HAP-1 (cell line): ENCODE data around the gene PLCXD1.
A peak's percentile ranks its signal among the peaks of the same experiment; 100 is the strongest.
"Not testable (repeated sequence)": the region's sequence is repeated elsewhere in the genome, so short reads cannot be mapped to it uniquely, and the experiment has no call there.

ENCODE experiments used
- DNase-seq, 2 experiments: peaks; one replicate each; pipeline ENCODE4 v3.0.0-alpha.2; 2016 to 2020; ENCODE audit warnings: low spot score in 2 of 2
- H3K27me3 ChIP-seq: fragments of 250-450 bp; sonication (Bioruptor Pico); 2 replicates; pipeline ENCODE4 v1.5.1; 2020; ENCODE audit warnings: low read depth, mild to moderate bottlenecking, moderate library complexity
- H3K36me3 ChIP-seq: fragments of 250-450 bp; sonication (Bioruptor Pico); replicated peaks from 2 replicates; pipeline ENCODE4 v1.5.1; 2020; ENCODE audit warnings: mild to moderate bottlenecking
- H3K4me1 ChIP-seq: fragments of 250-450 bp; sonication (Bioruptor Pico); 2 replicates; pipeline ENCODE4 v1.5.1; 2020; ENCODE audit warnings: mild to moderate bottlenecking
- H3K4me3 ChIP-seq: fragments of 250-450 bp; sonication (Bioruptor Pico); 2 replicates; pipeline ENCODE4 v1.5.1; 2020; ENCODE audit warnings: mild to moderate bottlenecking, moderate library complexity
- H3K9me3 ChIP-seq: fragments of 250-450 bp; sonication (Bioruptor Pico); 2 replicates; pipeline ENCODE4 v1.5.1; 2020; ENCODE audit warnings: mild to moderate bottlenecking, moderate library complexity
- in situ Hi-C: fragments of 300-500 bp; cut with MboI; formaldehyde crosslinking; loops from 3 replicates; pipeline ENCODE4 v1.14.3; 2020; ENCODE audit warnings: low sequenced_read_pairs, inconsistent platforms, mixed read lengths

The PLCXD1 gene

DNA sequence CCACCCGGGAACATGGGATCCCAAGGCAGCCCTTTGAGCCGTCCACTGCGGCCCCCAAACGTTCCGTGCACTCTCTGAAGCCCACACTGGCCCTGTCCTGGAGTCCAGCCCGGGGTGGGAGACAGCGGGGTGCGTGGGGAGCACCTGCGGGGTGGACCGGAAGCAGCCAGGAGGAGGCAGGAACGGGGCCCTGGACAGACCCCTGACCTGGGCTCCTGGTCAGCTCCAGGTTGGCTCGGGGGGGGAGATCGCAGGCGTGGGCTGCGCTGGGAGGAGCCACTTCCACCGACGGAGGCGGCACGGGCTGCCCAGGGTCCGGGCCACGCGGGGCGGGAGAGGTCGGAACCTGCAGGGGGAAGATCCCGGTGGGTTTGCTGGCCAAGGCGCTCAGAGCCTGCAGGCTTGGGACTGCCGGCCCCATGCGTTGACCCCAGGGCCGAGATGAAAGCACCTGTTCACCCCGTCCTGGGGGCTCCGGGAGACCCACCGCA is 5.7 kb upstream of the PLCXD1 start:
- Histone ChIP-seq H3K36me3 (peaks cover 5% of the 10 kb centered on the region), H3K4me3 (peak overlapping the region; percentile 61), H3K4me1 (peaks cover 8% of the 10 kb centered on the region), H3K9me3 (no peaks in the 10 kb centered on the region), H3K27me3 (no peaks in the 10 kb centered on the region)
- in situ Hi-C loops, result loop anchor here (5.0 kb wide), 1 partner anchor 42 kb away; the partner anchor contains the start of gene GTPBP6
- DNase-seq, result no peak

DNA sequence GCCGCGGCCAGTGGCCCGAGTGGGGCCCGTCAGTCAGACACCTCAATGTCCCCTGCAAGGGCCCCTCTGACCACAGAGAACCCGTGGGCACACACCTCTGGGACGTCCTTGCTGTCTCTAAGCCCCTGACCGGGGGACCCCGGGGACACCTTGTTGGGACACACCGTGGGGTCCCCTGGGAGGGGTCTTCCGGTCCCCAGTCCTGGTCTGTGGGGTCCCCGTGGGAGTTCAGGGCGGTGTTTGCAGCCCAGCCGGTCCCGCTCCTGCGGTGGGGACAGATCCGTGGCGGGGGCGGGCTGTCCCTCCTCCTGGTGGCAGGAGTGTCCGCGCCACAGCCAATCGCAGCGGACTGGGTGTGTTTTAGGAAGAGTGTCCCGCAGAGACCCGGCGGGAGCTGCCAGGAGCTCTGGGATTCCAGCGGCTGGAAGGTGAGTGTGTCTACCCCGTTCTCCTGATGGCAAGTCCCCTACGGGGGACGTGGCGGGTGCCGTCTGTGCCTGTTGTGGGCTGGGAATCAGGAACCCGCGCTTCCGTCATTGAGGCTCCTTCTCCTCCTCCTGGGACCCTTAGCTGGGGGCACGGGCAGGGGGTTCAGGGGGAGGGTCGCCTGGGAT is 5.1 kb upstream of the PLCXD1 start:
- in situ Hi-C loops, result loop anchor here (5.0 kb wide), 1 partner anchor 41 kb away; the partner anchor contains the start of gene GTPBP6
- Histone ChIP-seq H3K4me3 (peak overlapping the region; percentile 61), H3K36me3 (peaks cover 5% of the 10 kb centered on the region), H3K9me3 (no peaks in the 10 kb centered on the region), H3K27me3 (no peaks in the 10 kb centered on the region), H3K4me1 (peaks cover 8% of the 10 kb centered on the region)
- DNase-seq, result peak; percentile 84 to 90

DNA sequence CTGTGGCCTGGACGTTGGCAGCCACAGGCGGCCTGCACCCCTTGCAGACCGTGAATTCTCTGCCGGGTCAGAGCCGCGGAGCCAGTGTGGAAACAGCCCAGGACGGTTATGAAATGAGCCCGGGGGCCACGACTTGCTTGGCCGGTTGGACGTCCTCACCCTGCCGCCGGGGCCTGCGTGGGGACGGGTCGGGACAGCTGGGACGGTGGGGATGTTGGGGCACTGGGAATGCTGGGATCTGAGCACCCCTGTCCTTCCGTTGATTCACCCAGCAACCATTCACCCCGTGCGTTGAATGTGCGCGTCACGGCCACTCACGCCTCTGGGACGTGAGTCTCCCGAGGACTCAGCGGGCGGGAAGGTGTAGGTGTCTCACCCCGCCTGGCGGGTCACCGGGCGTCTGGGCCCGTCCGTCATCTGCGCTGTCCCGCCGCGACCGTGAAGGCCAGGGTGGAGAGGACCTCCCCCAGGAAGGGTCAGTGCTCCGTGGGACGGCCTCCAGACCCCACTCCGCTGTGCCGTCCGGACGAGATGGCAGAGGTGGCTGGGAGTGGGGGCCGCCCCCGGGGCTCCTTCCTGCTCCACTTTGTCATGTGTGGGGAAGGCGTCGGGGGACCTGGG is 4.5 kb upstream of the PLCXD1 start:
- in situ Hi-C loops, result loop anchor here (5.0 kb wide), 1 partner anchor 41 kb away; the partner anchor contains the start of gene GTPBP6
- peak in 1 of 2 experiments; percentile 39 for DNase-seq
- Histone ChIP-seq H3K4me1 (peaks cover 11% of the 10 kb centered on the region), H3K9me3 (no peaks in the 10 kb centered on the region), H3K36me3 (peaks cover 5% of the 10 kb centered on the region), H3K4me3 (peak overlapping the region; percentile 61), H3K27me3 (no peaks in the 10 kb centered on the region)

DNA sequence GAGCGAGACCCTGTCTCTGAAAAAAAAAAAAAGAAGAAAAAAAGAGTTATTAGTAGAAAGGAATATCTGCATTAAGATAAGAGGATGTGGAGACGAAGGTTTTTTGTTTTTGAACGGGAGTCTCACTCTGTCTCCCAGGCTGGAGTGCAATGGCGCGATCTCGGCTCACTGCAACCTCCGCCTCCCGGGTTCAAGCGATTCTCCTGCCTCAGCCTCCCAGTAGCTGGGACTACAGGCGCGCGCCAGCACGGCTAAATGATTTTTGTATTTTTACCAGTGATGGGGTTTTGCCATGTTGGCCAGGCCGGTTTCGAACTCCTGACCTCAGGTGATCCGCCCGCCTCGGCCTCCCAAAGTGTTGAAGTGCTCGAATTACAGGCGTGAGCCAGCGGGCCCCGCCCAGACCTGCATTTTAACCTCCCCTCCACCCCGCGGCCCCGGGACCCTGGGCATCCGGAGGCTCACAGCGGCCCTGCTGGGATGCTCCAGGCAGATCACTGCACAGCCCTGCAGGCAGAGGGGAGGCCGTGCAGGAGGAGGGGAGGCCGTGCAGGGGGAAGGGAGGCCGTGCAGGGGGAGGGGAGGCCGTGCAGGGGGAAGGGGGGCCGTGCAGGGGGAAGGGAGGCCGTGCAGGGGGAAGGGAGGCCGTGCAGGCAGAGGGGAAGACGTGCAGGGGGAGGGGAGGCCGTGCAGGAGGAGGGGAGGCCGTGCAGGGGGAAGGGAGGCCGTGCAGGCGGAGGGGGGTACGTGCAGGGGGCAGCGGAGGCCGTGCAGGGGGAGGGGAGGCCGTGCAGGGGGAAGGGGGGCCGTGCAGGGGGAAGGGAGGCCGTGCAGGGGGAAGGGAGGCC is 1.2 kb upstream of the PLCXD1 start:
- H3K27me3 ChIP-seq, H3K9me3 ChIP-seq: not testable (repeated sequence)
- DNase-seq, result peak in 1 of 2 experiments; percentile 63
- Histone ChIP-seq H3K4me3 (peak overlapping the region; percentile 22), H3K4me1 (peaks cover 11% of the 10 kb centered on the region), H3K36me3 (peaks cover 13% of the 10 kb centered on the region)
- in situ Hi-C loops, result loop anchor here (5.0 kb wide), 1 partner anchor 37 kb away; the partner anchor contains the start of gene GTPBP6

DNA sequence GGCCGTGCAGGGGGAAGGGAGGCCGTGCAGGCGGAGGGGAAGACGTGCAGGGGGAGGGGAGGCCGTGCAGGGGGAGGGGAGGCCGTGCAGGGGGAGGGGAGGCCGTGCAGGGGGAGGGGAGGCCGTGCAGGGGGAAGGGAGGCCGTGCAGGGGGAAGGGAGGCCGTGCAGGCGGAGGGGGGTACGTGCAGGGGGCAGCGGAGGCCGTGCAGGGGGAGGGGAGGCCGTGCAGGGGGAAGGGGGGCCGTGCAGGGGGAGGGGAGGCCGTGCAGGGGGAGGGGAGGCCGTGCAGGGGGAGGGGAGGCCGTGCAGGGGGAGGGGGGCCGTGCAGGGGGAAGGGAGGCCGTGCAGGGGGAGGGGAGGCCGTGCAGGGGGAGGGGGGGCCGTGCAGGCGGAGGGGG is 459 bp upstream of the PLCXD1 start:
- H3K9me3 ChIP-seq, H3K4me3 ChIP-seq, DNase-seq, H3K27me3 ChIP-seq, in situ Hi-C loops: not testable (repeated sequence)
- Histone ChIP-seq H3K36me3 (peaks cover 21% of the 10 kb centered on the region), H3K4me1 (peaks cover 11% of the 10 kb centered on the region)

DNA sequence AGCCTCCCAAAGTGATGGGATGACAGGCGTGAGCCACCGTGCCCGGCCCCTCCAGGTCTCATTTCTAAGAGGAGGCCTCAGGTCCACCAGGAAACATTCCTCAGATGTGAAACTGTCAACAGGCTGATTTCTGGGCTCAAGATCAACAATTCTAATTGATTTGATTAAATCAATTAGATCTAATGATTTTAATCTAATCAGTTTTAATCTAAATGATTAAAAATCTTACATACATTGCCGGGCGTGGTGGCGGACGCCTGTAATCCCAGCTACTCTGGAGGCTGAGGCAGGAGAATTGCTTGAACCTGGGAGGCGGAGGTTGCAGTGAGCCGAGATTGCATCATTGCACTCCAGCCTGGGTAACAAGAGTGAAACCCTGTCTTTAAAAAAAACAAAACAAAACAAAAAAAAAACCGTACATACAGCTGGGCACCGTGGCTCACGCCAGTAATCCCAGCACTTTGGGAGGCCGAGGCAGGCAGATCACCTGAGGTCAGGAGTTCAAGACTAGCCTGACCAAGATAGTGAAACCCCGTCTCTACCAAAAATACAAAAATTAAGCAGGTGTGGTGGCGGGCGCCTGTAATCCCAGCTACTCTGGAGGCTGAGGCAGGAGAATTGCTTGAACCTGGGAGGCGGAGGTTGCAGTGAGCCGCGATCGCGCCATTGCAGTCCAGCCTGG is 960 bp downstream of the PLCXD1 start:
- in situ Hi-C loops, H3K9me3 ChIP-seq, DNase-seq, H3K27me3 ChIP-seq, H3K4me3 ChIP-seq: not testable (repeated sequence)
- Histone ChIP-seq H3K4me1 (peaks cover 11% of the 10 kb centered on the region), H3K36me3 (peaks cover 22% of the 10 kb centered on the region)

DNA sequence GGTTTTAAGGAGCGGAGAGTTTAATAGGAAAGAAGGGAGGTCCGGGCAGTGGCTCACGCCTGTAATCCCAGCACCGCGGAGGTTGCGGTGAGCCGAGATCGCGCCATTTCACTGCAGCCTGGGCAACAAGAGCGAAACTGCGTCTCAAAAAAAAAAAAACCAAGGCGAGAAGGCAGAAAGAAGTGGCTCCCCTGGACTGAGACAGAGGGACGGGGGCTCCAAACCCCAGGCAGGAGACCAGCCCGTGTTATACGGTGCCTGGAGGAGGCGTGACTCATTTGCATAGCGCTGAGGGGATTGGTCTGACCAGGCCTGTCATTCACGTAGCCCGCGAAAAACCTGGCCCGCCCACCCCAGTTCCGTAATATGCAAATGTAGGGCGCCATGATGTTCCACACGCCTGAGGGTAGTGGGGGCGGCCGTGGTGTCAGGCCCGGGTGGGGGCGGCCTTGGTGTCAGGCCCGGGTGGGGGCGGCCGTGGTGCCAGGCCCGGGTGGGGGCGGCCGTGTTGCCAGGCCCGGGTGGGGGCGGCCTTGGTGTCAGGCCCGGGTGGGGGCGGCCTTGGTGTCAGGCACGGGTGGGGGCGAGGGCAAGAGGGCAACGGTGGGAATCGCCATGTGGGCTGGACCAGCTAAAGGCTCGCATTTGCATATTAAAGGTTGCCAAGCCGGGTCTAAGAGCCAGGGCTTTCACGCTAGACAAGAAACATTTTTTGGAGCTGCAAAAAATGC is 2.1 kb downstream of the PLCXD1 start:
- Histone ChIP-seq H3K36me3 (peaks cover 22% of the 10 kb centered on the region), H3K9me3 (no peaks in the 10 kb centered on the region), H3K27me3 (no peaks in the 10 kb centered on the region), H3K4me1 (peaks cover 11% of the 10 kb centered on the region), H3K4me3 (no peak overlapping the region)
- DNase-seq, result no peak
- in situ Hi-C loops, result no loop called here

DNA sequence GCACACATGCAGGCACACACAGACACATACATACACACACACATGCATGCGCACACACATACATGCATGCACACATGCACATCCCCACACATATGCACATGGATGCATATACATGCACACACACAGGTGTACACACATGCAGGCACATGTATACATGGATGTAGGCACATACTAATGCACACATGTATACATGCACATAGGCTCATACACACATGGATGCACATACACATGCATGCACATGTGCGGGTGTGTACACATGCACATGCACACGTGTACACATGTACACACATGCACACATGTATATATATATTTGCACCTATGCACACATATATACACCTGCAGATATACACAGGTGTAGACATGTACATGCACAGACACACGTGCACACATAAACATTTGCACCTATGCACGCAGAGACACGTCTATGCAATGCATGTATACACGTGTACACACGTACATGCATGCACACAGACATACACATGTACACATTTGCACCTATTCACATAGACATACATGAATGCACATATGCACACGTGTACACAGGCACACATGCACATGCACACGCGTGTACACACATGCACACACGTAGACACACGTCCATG is 4.0 kb downstream of the PLCXD1 start:
- peaks cover 28% of the 10 kb centered on the region for H3K36me3 ChIP-seq
- no peak overlapping the region for H3K4me3 ChIP-seq
- in situ Hi-C loops, result no loop called here
- DNase-seq, result no peak
- H3K4me1 ChIP-seq, result peaks cover 3% of the 10 kb centered on the region
- H3K9me3 ChIP-seq, result no peaks in the 10 kb centered on the region
- H3K27me3 ChIP-seq, result no peaks in the 10 kb centered on the region

DNA sequence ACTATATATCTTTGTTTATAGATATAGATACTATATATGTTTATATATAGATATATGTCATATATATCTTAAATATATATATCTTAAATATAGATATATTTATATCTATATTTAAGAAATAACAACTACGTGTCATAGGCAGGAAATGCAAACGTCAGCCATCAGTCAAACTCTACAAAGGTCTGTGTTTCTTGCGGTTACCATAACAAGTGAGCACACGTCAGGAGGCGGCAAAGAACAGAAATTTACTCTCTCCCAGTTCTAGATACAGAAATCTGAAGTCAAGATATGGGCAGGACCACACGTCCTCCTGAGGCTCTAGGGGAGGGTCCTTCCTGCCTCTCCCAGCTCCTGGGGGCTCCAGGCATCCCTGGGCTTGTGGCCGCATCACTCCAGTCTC is 6.5 kb downstream of the PLCXD1 start:
- H3K4me1 ChIP-seq, result no peaks in the 10 kb centered on the region
- in situ Hi-C loops, result no loop called here
- no peaks in the 10 kb centered on the region for H3K9me3 ChIP-seq
- H3K4me3 ChIP-seq, result no peak overlapping the region
- H3K36me3 ChIP-seq, result peaks cover 34% of the 10 kb centered on the region
- no peak for DNase-seq
- no peaks in the 10 kb centered on the region for H3K27me3 ChIP-seq

DNA sequence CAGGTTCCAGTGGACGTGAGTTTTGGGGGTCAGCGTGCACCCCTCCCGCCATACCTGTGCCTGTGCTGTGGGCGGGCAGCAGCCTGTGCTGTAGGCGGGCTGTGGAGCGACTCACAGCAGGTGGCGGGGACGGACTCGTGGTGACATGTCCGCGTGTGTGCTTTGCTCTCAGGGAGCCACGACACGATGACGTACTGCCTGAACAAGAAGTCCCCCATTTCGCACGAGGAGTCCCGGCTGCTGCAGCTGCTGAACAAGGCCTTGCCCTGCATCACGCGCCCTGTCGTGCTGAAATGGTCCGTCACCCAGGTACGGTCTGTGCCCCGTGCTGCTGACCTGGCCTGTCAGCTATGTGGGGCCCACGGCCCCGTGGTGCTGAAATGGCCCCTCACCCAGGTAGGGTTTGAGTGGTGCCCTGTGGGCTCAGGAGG is 7.4 kb downstream of the PLCXD1 start:
- no peaks in the 10 kb centered on the region for H3K27me3 ChIP-seq
- H3K4me3 ChIP-seq, result no peak overlapping the region
- no peak for DNase-seq
- H3K36me3 ChIP-seq, result peaks cover 43% of the 10 kb centered on the region
- in situ Hi-C loops, result no loop called here
- H3K9me3 ChIP-seq, result no peaks in the 10 kb centered on the region
- no peaks in the 10 kb centered on the region for H3K4me1 ChIP-seq

DNA sequence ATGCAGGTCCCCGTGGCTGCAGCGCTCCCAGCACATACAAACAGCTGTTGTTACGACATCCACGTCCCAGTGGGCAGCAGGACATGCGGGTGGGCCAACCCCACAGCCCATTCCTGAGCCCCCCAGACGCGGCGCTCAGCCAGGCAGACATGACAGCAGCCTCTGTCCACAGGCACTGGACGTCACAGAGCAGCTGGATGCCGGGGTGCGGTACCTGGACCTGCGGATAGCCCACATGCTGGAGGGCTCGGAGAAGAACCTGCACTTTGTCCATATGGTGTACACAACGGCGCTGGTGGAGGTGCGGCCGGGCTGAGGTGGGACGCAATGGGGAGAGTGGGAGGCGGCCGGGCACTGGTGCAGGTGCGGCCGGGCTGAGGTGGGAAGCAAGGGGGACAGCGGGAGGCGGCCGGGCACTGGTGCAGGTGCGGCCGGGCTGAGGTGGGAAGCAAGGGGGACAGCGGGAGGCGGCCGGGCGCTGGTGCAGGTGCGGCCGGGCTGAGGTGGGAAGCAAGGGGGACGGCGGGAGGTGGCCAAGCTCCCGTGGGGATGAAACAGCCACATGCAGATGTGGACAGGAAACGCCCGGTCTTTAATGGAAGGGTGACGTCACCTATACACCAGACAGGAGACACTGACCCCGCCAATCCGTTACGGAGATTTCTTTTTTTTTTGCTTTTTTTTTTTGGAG is 9.4 kb downstream of the PLCXD1 start:
- no peaks in the 10 kb centered on the region for H3K4me1 ChIP-seq
- H3K27me3 ChIP-seq, result no peaks in the 10 kb centered on the region
- H3K4me3 ChIP-seq, result no peak overlapping the region
- H3K36me3 ChIP-seq, result peaks cover 33% of the 10 kb centered on the region
- in situ Hi-C loops, result no loop called here
- DNase-seq, result no peak
- H3K9me3 ChIP-seq, result no peaks in the 10 kb centered on the region

DNA sequence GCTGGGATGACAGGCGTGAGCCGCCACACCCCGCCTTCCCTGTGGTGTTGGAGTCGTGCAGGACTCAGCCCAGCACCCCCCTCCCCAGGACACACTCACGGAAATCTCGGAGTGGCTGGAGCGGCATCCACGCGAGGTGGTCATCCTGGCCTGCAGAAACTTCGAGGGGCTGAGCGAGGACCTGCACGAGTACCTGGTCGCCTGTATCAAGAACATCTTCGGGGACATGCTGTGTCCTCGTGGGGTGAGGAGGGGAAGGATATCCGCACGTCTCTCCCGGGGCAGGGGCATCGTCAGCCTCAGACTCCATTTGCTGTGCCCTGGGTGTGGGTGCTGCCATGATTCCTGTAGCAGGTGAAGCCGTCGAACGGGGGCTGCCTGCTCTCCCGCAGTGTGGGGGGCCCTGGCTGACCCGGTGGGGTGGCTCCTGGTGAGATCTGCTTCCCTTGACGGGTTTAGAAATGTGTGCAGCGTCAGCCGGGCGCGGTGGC is 10.3 kb downstream of the PLCXD1 start:
- H3K36me3 ChIP-seq, result peaks cover 31% of the 10 kb centered on the region
- no peaks in the 10 kb centered on the region for H3K4me1 ChIP-seq
- no peak overlapping the region for H3K4me3 ChIP-seq
- no peaks in the 10 kb centered on the region for H3K27me3 ChIP-seq
- in situ Hi-C loops, result no loop called here
- no peak for DNase-seq
- H3K9me3 ChIP-seq, result no peaks in the 10 kb centered on the region
